CD4-positive, alpha-beta T cell treated with Interleukin-17A for 1 hour (primary cell): ENCODE data around the gene SPATA31D4.

Experiments
- DNase-seq: peaks from one replicate; pipeline ENCODE4 v3.0.0-alpha.2; 2020

SPATA31D4 gene

GRCh38 chr9:81968026-81968425 is 39.8 kb downstream of the SPATA31D4 start:
- no peak for DNase-seq

- DNase-seq: no peak
Measured at GRCh38 chr9:81969971-81970370, 41.7 kb downstream of the SPATA31D4 start.

- no peak for DNase-seq
Measured at GRCh38 chr9:81971727-81972126, 43.5 kb downstream of the SPATA31D4 start.

- DNase-seq: no peak
Measured at GRCh38 chr9:81974764-81975163, 46.5 kb downstream of the SPATA31D4 start.

- no peak for DNase-seq
Measured at GRCh38 chr9:81976351-81976750, 48.1 kb downstream of the SPATA31D4 start.

- DNase-seq: no peak
Measured at GRCh38 chr9:81979196-81979595, 51.0 kb downstream of the SPATA31D4 start.

- no peak for DNase-seq
Measured at GRCh38 chr9:81980568-81980967, 52.3 kb downstream of the SPATA31D4 start.

GRCh38 chr9:81981883-81982282 is 53.7 kb downstream of the SPATA31D4 start:
- DNase-seq: no peak
